NCI-H2227 treated with DMSO at 0.1 percent for 48 hours (cell line): Measurements from ENCODE around the gene ETS1.

Source experiments
- DNase-seq: peaks from one replicate; lab custom pipeline; 2025; lab: John Stamatoyannopoulos, UW

The ETS1 gene

DNA sequence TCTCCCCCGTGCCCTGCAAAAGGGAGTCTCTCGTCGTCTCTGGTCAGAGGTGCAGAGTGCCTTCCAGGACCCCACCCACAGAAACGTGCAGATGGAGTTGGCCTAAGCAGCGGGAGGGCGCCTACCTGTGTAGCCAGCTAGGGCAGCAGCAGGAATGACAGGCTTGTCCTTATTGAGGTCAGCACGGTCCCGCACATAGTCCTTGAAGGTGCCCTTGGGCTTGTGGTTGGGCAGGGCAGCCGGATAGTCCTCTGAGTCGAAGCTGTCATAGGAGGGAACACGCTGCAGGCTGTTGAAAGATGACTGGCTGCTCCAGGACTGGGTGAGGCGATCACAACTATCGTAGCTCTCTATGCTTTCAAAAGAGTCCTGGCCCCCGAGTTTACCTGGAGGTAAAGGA is 107.3 kb downstream of the ETS1 start:
- DNase-seq, result no peak

DNA sequence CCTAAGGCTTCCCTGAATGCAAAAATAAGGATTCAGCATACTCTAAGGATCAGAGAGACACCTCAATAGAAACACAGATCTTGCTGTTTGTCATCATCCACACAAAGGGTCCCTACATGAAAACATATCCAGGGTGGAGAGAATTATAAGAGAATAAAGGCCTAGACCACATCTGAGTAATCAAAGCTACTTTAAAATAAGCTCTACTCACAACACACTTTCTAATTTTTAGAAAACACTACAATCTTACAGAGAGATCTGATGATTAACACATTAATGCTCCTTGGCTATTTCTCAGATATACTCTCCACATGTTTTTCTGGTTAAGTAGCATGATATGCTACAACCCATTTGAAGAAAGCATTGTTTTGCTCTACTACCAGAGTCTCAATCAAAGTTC is 108.2 kb downstream of the ETS1 start:
- no peak for DNase-seq

DNA sequence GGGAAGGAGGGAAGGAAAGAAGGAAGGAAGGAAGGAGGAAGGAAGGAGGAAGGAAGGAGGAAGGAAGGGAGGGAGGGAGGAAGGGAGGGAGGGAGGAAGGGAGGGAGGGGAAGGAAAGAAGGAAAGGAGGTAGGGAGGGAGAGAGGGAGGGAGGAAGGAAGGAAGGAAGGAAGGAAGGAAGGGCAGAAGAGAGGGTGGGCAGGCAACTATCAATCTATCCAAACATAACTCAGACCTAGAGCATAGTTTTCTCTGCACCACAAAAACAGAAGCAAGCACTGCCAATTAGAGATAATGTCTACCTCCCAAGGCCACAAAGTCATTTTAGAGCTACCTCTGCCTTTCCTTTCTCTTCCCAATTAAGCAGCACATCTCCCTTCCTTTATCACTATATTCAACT is 109.1 kb downstream of the ETS1 start:
- DNase-seq, result no peak

DNA sequence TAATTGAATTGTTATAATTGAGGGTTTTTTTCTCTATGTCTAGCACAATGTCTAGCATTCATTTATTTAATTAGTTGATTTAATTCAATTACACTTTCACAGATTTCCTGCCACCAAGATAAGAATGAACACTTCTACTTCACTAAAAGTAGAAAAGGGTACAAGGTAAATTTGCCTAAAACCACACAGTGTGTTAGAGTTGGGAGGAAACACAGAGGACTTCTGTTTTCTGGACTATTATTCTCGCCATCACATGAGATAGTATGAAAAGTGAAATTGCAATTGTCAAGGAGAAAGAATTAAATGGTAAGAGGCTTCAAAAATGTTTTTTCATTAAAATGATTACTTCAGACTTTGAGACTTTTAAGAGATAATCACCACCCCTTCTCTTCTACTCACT is 109.5 kb downstream of the ETS1 start:
- DNase-seq, result no peak

DNA sequence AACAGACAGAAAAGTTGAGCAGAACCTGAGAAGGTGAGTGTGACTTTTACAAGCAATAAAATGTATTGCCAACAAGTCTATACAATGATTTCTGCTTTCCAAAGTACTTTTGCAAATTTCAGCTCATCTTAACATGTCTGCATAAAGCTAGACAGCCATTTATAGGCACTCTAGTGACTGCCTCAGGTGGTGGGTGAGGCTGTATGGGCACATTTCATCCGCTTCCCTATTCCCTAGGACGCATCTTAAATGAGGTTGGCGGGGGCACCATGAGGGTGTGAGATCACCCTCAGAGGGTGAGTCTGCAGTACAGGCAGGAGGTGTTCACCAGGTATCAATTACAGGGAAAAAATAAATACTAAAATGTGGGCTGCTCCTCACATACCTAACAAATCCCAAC is 110.1 kb downstream of the ETS1 start:
- no peak for DNase-seq

DNA sequence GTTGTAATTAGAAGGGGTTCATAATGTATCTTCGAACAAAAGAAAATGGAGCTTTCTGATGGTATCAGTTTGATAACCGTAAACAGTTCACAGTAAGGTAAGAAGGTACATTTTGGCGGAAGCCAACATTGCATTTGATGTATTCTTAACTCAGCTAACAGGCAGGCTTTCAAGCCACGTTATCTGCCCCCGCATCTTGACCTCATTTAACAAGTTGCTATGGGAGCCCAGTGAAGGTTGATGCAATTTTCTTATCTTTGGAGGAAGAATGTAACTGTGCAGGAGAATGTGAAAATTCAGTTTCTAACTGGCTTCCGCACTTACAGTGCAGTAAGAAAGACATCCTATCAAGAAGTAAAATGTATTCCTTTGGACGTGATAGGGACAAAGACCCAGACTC is 110.6 kb downstream of the ETS1 start:
- no peak for DNase-seq

DNA sequence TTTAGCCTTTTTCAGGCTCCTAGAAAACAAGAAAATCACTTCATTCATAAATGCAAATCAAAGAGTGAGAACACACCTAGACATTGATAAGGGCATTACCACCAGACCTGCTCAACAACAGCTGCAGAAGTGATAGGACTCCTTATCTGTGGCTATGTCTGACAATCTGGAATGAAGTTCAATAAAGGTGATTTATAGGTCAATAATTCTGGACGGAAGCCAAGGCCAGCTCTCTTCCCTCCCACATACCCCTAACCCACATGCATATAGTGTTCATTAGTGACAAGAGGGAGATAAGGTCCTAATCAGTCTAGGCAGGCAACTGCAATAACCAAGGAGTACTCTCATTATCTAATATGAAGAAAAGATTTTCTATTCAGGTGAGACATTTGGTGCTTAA is 111.3 kb downstream of the ETS1 start:
- no peak for DNase-seq

DNA sequence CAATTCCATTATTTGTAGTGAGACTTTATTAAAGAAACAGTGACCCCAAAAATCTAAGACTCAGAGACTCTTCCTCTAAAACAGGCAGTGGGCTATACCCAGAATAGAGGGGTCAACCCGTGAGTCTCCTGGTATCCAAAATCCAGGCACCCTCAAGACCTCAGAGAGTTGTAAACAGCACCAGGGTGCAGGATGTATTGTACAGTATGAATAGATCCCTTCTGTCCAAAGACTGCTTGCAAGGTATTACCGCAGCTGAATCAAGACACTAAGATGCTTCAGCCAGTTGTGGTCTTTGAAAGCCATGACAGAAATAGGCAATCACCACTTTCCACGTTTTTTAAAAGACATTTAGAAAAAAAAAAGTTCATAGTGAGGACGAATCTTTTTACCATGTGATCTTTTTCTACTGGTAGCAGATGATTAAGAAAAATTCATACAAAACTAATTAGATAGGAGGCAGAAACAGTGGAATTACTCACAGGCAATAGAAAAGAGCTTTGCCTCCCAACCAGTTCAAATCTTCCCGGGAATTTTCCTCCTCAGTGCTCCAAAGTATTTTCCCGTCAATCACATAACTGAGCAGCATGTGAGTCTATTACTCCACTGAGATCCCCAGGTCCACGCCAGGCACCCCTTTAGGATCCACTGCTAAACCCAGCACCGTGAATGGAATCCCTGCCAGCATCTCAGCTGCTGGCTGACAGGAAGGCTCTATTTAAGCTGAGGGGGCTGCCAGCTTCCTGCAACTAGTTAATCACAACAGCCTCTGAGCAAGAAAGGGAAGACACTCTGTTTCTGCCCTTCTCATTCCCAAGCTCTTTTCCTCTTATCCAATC is 113.1 kb downstream of the ETS1 start:
- no peak for DNase-seq

DNA sequence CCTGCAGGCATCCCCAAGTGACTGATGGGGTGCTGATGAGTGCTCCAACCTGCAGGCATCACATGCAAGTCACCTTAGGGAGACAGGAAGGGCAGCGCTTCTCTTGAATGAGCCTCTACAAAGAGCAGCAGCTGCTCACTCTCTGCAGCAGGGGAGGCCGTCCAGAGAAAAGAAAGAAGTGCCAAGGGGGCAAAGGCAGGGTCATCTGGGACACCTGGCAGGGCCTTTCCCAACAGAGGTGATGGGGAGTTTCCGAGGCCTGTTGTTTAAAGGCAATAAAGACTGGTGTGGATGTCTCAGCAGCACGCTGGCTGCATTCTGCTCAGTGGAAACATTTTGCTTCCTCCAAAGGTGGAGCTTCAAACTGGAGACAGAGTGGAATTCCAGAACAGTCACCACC is 113.7 kb downstream of the ETS1 start:
- no peak for DNase-seq

DNA sequence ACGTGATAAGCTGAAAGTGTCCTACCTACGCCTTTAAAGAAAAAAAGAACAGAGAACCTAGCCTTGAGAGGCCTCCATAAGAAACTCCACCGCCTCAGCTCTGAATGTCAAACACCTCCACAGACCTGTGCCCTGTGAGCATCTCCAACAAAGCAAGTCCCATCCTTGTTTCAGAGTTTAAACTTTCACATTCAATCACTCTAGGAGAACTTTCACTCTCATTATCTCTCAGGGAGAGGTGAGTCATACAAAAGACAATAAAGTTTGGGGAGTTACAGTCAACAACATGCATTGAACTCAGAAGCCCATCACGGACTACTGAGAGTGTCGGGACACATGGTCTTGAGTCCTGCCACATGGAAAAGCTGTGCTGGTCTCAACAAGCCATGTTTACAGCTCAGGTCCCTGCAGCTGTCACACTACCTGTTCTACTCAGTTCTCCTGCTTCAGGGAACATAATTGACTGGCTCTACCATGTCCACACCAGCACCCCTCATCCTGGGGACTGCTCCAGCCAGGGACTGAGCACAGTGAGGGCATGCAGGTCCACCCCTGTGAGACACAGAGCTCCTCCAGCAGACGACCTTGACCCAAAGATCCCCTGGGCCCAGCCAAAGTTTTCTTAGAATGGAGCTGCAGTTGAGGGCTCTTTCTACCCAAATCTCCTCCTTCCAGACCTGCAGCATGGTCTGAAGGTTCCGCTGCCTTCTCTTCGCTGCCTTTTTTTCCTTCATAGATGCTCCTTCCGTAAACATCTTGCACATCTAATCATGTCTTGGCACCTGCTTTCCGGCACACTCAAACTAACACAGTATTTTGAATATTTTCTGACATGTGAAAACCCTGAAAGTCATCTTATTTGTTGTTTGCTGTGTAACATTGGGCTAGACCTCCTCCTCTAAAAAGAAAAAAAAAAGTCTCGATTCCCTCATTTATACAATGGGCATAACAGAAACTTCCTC is 114.9 kb downstream of the ETS1 start:
- no peak for DNase-seq

DNA sequence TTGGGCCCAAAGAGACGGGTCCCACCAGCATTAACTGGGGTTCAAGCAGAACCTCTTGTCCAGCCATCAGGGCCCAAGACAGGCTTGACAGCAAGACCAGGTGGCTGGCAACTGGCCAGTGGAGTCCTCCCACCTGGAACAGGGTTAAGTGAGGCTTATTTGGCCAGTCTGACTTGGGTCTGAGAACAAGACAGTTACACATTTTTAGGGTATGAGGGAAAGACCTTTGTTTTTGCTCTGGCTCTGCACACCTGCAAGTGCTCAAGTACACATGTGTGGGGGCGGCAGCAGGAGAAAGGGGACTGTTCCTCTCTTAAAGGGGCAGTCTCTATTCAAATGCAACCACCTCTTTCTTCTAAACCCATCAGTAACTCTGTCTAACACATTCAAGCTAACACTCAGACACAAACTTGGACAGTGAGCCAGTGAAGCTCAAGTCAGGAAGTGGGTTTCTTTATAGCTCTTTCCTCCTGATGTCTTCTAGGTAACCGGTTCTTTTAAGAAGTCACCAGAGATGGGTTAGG is 116.2 kb downstream of the ETS1 start:
- DNase-seq, result no peak

DNA sequence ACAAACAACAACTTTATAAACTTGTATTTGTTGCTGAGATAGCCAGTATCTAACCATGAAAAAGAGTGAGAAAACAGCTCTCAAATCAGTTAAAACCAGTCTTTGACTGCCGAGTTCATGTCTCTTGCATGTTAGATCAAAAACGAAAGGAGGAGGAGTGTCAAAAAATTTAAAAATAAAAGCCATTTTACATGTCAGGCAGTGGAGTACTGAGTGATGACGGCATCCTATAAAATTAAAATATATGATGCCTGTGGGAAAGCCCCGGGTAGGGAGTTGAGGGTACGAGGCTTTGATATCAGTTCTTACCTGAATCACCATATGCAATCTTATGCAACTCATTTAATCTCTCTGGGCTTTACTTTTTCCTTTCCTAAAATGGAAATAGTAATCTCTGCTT is 117.3 kb downstream of the ETS1 start:
- DNase-seq, result no peak

DNA sequence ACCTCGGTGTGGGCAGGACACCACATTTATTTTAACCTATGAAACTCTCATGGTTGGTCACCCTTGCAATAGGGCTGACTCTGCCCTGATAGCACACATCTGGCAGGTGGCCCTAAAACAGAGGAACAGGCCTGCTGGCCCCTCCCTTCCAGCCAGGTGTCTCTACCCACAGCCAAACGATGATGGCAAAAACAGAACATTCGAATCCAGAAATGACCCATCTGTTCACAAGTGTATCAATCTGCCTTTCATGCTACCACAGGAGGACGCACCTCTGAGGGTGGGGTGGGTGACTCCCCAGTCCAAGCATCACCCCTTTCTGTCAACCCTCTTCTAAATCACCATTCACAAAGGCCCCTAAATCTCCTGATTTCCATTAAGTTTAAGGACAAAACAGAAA is 118.1 kb downstream of the ETS1 start:
- no peak for DNase-seq

DNA sequence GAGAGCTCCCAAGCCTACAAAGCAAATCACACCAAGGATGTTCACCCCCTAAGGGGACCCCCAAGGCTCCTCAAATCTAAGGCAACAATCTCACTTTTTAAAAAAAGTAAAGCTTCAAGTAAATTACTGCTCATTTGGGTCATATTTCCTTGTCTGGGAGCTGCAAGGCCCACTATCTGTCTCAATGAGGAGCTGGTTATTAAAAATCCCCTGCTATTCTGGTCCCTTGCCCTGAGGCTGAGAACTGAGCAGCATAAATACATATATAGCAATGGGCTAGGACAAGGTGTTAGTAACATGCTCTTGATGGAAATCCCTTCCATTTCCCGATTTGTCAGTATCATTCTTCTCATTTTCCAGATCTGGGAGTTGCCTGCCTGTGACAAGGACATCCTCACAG is 119.2 kb downstream of the ETS1 start:
- no peak for DNase-seq

DNA sequence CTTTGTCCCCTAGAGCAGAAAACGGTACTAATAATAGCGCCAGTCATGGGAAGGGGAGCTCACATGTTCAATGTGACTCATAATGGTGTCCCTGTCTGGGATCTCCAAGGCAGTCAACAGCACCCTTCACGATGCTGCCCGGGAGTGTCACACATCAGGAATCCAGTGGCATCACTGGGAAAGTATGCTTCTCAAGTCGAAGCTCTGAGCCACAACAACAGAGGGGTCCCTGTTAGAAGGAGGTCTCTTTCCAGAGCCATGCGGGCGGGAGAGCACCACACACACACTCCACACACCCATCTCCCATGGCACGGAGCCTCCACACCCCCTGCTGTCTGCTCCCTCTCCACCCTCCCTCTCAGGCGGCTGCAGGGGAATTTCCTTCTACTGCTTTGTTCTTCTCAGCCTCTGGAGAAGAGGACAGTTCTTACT is 119.7 kb downstream of the ETS1 start:
- DNase-seq, result no peak

DNA sequence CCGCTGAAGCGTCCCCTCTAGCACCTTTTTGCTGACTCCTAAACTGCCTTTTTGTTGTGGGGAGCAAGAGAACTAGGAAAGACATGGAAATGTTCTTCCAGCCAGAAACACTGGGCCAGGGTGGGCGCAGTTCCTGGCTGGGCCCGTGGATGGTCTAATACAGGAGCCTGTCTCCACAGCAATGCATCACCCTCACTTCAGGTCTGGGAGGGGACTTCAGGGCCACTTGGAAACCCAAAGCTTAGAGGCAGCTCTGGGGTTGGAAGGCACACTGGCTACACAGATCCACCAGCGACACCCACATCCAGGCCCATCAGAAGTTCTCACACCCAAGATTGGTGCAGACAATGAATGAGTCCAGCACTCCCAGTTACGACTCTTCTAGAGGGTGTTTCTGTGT is 120.3 kb downstream of the ETS1 start:
- DNase-seq, result no peak

DNA sequence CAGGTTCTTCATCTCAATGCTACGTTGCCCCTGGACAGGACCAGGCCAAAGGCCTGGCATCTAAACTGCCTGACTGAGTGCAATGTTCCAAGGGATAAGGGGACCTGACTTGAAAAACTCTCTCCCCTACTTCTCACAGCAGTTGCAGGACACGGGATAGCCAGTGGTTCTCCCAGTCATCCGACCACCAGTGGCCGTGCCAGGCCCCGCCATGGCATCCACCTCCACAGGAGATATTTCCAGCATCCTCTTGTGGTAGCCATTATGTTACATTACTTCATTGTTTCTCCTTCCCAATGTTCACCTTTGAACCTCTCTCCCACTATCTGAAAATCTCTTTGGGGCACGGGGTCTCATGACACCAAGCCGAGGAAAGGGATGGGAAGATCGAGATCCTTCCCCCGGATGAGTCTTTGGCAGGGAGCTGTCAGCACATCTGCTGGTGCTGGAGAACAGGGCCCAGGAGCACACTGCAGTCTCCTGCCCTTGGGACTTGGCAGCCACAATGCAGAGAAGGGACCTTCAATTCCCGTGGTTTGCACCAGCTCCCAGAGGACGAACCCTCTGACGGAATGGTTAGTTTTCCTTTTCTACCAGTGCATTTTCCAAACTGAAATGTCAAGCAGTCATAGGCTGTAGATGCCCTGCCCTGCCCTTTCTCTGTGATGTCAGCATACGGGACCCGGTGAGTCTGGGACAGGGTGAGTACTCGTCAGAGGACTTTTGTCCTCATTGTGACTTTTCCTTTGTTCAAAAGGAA is 121.2 kb downstream of the ETS1 start:
- no peak for DNase-seq

DNA sequence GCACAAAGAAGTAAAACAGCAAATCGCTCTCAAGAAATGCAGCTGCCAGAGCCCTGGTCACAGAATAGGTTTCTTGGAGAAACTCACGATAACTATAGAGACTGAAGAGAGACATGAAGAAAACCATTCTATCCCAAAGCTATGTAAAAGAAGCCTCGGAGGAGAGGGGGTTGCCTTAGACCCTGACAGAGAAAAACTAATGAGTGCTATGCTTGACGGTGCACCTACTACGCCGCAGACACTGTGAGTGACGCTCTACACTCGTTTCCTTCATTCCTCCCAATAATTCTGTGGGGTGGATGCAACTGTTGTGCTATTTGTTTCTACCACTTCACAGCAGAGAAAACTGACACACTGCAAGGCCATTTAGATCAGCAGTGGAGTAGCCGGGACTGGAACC is 121.8 kb downstream of the ETS1 start:
- DNase-seq, result no peak

DNA sequence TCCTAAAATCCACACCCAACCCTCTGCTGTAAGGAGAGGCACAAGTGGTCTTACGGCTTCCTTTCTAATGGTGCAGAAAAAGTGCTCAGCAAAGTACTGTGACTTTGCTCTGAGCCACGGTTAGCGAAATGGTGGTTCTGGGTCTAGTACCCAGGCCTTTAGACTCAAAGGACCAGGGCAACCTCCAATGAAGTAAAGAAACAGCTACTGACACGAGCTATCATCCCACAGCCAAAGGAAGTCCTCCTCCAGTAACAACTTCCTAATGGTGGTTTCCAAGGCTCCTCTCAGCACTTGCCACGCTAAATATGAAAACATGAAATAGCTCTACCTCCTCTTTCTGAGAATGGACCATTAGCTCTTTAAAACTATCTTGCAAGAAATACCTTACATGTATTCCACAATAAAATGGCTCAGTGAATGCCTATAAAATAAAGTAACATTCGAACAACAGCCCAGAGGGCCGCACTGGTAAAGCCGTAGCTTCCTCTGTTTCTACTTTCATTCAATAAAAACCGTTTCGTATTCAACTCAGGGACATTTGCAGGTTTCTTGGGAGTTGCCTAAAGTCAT is 122.4 kb downstream of the ETS1 start:
- no peak for DNase-seq

DNA sequence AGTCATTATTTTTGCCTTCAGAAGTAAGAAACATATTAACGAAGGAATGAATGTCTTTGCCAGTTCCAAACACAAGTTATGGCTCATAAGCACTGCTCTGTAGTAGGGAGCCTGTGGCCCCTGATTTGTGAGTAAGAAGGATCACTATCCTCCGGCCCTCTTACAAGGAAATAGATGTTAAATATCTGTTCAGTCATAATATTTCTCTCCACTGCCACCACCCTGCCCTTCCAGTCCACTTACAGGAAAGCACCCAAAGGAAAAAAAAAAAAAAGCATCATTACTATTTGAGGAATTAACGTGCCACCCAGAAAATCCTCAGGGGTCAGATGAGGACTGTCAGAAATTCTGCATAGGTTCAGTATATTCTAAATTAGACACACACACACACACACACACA is 123.4 kb downstream of the ETS1 start:
- DNase-seq, result no peak

DNA sequence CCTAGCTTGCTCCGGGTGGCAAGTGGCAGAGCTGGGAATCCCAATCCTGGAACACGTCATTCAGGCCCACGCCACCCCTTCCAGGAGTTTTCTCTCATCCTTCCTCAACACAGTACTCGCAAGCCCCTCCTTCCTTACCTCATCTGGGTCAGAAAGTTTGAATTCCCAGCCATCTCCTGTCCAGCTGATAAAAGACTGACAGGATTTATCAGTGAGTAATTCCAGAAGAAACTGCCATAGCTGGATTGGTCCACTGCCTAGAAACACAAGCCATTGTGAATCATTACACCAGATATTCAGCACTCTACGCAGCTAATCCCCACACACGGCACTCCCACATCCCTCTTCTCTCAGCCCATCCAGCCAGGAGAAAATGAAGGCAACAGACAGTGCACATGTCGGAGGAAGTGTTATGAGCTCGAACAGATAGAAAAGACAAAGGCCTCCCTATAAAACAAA is 124.0 kb downstream of the ETS1 start:
- DNase-seq, result no peak

DNA sequence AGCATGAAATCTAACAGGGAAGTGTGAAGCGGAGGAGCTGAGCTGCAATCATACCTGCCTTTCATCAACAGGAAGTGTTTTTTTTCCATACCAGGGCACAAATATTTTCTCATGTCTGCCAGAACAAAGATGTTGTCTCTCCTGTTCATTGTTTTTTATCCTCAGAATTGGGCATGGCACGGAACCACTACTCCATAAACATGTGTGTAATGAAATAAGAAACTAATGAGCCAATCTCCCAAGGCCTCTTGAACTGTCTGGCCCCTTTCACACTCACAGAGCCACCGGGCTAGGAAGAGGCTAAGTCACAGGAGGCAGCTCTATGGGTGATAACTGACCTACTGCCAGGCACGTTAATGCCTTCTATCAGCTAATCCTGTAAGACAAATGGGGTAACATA is 124.4 kb downstream of the ETS1 start:
- DNase-seq, result no peak
